Ovary (tissue), 3 donors: ENCODE measurements around the gene DGCR6L.

ENCODE experiments used
- CTCF ChIP-seq, 3 donors: fragments of 450-650 bp in 2 of 3; fragments of 200-600 bp in 1 of 3; IDR thresholded peaks; one replicate each; pipeline versions ENCODE4 v1.5.1 to v1.8.0; 2016 to 2022; ENCODE audit warnings: antibody characterized with exemption in 3 of 3, mild to moderate bottlenecking in 1 of 3
- POLR2A ChIP-seq: fragments of 450-650 bp; IDR thresholded peaks from one replicate; pipeline ENCODE4 v1.6.1; 2017; ENCODE audit warnings: antibody characterized with exemption, mild to moderate bottlenecking, moderate library complexity
- donor health status: DM: no; HTN: no; CAD: no.

DNA sequence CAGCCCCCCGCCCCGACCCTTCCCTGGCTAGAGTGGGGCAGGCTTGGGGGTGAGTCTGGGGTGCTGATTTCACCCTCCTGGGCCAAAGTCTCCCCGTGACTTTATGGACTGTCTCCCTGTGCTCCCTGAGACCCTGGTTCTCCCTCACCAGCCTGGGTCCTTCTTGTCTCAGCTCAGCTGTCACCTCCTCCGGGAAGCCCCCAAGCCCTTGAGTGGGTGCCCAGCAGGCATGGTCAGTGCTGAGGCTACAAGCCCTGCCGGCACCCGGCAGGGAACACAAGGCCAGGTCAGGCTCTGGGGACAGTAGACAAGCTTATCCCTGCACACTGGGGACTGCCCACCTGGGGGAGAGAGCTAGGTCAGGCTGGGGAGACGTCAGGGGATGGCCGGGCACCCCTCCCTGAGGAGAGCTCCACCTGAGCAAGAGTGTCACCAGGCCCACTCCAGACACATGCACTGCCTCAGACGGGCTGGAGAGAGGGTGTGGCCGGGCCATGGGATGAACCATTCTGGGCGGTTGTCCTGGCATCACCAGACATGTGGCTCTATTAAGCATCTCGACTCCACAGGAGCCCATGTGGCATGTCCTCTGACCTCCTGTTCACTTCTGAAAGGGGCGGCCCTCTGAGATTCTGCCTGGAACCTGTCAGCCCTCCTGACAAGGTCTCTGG lies 29.1 kb downstream of the DGCR6L start:
- TF ChIP-seq CTCF (IDR thresholded peaks at IDR 0.05) = no peak
- TF ChIP-seq POLR2A = no peak
